ENCODE measurements around the gene TCP11.

TCP11 gene

GRCh38 chr6:35078896-35079295 is 62.2 kb downstream of the TCP11 start:
- DNase-seq = no peak

DNA sequence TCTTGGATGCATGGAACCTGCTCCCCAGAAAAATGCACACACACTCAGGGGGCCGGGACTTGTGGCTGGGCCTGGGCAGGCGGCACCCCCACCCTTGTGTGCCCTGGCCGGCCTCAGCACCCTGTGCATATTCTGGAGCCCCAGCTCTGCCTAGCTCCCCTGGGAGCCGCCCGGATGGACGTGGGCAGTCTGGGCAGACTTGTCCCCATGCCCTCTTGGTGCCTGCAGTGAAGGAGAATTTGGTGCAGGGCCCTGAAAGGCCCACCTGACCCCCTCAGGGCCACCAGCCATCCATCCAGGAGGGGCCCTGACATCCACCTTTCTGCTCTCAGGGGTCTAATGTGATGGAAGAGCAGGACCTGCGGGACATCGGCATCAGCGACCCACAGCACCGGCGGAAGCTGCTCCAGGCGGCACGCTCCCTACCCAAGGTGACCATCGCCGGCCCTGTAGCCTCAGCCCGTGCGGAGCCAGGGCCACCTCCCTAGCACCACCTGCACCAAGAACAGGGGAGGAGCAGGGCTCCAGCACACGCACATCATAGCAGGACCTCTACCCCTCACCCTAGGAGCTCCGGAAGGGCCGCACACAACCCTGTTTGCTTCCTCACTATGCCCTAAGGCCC is 62.8 kb downstream of the TCP11 start:
- DNase-seq = no peak

DNA sequence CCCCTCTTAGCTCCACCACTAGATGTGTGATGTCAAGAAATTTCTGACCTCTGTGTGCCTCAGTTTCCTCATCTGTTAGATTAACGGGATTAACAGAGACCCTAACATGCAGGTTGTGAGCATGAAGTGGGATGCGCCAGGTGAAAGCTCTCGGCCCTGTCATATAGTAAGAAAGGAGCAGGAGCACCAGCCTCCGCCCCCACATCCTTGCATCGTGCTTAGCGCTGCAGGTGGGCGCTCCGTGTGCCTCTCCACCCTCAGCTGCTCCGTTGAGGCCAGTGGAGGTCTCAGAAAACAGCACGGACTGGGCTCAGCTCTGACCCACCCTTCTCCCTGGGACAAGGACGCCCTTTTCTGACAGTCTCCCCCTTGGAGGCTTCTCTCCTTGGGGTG is 63.4 kb downstream of the TCP11 start:
- DNase-seq = no peak

DNA sequence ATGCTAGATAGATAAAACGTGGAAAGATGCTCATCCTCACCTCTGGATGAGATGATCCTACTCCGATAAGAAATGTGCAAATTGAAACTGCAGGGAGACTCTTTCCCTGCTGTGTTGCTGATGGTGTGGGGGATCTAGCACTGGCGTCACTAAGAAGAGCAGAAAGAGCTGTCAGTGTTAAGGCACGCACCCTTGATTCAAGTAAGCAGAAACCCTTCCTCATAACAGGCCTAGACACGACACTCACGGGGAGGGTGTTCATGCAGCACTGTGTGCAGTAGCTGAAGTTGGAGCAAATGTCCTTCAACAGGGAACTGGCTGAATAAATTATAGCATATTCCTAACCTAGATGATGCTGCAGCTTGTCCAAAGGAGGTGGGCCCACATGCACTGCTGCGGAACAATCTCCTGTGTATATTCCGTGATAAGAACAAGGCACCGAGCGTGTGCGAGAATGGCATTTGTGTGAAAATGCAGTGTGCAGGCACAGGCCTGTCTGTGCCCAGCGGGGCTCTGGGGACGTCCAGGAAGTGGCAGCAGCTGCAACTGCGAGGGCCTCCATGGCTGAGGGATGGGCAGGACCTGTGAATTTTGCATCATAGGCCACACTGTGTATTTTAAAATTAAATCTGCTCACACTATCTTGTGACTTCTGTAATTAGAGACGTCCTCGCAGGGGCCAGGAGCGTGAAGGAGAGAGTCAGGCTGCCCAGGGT is 64.0 kb downstream of the TCP11 start:
- no peak for DNase-seq

- DNase-seq = no peak
These were observed 67.2 kb downstream of the TCP11 start for GRCh38 chr6:35073766-35074471.

DNA sequence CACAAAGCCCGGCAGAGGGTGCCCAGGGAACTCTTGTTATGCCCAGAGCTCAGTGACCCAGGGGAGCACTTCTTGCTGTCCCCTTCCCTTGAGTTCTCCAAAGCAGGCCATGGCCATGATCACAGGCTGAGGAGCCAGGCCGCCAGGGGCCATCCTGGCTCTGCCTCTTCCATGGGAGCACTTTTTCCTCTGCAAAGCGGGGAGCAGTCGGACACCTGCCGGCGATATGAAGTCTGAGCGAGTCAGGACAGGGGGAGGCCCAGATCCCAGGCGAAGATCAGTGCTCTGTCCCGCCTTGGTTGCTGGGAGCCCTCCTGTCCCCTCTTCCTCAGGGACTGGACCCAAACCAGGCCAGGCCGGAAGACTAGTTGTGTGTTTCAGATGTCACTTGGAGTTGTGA is 67.9 kb downstream of the TCP11 start:
- DNase-seq = no peak

GRCh38 chr6:35072698-35073055 is 68.5 kb downstream of the TCP11 start:
- DNase-seq = no peak

DNA sequence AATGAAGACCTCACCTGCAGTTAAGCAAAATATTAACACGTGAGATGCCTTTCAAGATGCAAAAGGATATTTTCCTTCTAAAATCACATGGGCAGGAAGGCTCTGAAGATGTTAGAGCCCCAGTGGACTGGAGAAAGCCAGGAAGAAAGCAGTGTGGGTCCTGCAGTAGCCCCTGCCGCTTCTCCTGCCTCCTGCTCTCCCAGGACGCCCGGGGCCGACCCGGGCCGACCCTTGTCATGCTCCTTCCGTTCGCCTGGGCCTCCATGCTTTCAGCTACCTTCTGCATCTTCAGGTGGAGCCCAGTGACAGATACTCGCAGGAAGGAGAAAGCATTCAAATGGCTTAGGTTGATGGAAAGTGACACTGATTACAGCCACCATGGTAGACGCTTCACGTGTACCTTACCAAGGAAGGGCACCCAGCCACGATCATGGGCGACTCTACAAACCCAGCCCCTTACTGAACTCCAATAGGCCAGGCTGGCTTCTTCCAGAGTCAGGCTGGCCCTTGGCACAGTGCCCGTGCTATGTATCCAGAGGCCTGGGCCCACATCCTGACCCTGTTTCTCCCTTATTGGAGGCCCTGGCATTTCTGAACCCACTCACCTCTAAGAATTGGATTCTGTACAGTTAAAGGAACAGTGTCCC is 69.0 kb downstream of the TCP11 start:
- no peak for DNase-seq

GRCh38 chr6:35071347-35071994 is 69.7 kb downstream of the TCP11 start:
- DNase-seq = no peak

- DNase-seq = no peak
These were observed 71.0 kb downstream of the TCP11 start for GRCh38 chr6:35070111-35070510.

DNA sequence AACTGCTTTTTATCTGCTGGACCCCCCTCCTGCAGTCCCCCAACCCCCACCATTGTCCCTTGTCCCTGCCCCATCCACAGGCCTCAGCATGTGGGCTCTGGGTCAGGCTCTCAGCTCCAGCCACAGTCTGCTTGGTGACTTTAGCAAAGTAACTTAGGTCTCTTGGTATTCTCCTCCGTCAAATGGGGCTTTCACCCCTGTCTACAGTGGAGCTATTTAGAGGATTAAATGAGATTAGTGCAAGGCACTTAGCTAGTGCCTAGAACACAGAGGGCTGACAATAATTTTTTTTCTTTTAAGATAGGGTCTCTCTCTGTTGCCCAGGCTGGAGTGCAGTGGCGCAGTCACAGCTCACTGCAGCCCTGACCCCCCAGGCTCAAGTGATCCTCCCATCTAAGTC is 71.9 kb downstream of the TCP11 start:
- DNase-seq = no peak

- DNase-seq = no peak
These were observed 72.5 kb downstream of the TCP11 start for GRCh38 chr6:35068644-35069043.

DNA sequence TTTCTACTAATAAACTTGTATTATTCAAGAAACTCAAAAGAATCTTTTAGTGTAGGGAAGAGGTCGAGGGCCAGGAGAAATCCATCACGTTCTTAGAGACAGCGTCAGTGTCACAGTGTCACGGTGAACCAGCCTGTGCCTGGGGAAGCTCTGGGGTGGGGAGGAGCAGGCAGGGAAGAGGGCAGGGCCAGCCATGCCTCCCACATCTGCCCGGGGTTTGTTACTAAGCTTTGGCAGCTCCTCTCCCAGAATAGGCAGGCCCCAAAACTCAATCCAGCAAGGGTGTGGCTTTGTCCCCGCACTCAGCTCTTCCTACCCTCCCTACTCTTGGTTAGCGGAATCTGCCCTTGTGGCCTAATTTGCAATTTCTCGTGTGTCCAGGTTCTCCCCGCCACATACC is 72.9 kb downstream of the TCP11 start:
- DNase-seq = no peak
